GM18870 (cell line): Measurements from ENCODE around the gene PEDS1.
A peak's percentile ranks its signal among the peaks of the same experiment; 100 is the strongest.
"Not testable (repeated sequence)": the region's sequence is repeated elsewhere in the genome, so short reads cannot be mapped to it uniquely, and the experiment has no call there.

ENCODE experiments used
- ATAC-seq: cut with Tn5 transposase; IDR thresholded peaks from one replicate; pipeline ENCODE4 v1.9.1; 2021; ENCODE audit warnings: moderate library complexity; ENCODE audit not compliant: unreplicated experiment

PEDS1 gene

GRCh38 chr20:50163570-50164317 is 10.2 kb upstream of the PEDS1 start:
- ATAC-seq = no peak

GRCh38 chr20:50161494-50161893 is 8.0 kb upstream of the PEDS1 start:
- ATAC-seq = not testable (repeated sequence)

DNA sequence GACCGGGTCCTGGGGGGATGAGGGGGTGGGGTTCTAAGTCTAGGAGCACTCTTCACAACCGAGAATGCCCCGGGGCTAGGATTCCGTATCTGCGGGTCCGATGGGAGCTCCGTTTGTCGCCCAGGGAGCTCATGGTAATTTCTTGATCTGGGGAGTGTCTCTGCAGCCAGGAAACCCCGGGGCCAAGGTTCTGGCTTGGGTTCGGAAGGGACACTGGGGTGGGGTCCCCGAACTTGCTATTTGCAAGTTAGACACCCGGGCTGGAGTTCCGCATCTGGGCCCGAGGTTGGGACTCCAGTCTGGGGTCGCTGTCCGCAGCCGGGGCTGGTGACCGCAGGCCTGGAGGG is 397 bp downstream of the PEDS1 start:
- no peak for ATAC-seq

GRCh38 chr20:50152394-50153152 is 950 bp downstream of the PEDS1 start:
- ATAC-seq = no peak

DNA sequence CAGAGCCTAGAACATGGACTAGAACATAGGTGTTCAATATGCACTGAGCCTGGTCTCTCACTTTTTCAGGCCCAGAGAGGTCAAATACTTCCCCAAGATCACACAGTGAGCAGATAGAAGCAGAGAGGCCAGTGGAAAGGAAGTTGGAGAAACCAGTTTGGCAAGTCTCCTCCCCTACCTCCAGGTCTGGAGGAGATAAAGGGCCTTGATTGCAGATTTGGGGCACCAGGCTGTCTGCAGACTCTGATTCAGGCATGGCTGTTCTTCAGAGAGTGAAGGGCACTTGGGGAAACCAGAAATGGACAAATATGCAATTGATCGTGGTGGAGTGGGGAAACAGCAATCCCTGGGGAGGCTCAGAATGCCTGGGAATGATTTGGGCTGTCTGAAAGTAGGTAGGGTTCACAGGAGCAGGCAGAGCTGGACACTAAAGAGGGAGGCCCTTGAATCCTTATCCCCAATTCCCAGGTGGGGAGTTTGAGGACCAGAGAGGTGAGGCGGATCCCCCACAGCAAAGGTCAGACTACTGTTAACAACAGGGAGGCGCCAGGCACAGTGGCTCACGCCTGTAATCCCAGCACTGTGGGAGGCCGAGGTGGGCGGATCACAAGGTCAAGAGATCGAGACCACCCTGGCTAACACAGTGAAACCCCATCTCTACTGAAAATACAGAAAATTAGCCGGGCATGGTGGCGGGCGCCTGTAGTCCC is 2.3 kb downstream of the PEDS1 start:
- ATAC-seq = no peak

GRCh38 chr20:50149481-50150254 is 3.9 kb downstream of the PEDS1 start:
- ATAC-seq = no peak

GRCh38 chr20:50146732-50147662 is 6.5 kb downstream of the PEDS1 start:
- ATAC-seq = peak; percentile 69

- ATAC-seq = no peak
These were observed 7.3 kb downstream of the PEDS1 start for GRCh38 chr20:50146214-50146613.

GRCh38 chr20:50145566-50145965 is 8.0 kb downstream of the PEDS1 start:
- ATAC-seq = no peak

- ATAC-seq = no peak
These were observed 9.2 kb downstream of the PEDS1 start for GRCh38 chr20:50144362-50144761.

DNA sequence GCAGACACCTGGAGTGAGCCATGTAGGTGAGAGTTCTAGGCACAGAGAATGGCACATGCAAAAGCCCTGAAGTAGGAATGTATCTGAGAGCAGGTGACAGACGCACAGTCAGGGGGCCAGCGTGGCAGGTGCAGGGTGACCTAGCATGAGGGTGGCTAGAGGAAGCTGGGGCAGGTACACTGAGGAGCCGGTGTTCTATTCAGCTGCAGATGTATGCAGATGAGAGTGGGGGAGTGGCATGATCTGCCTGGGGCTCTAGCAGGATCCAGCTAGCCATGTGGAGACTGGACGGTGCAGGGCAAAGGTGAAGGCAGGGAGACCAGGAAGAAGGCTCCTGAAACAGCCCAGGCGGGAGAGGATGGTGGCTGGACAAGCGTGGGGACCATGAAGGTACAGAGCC is 10.7 kb downstream of the PEDS1 start:
- no peak for ATAC-seq

DNA sequence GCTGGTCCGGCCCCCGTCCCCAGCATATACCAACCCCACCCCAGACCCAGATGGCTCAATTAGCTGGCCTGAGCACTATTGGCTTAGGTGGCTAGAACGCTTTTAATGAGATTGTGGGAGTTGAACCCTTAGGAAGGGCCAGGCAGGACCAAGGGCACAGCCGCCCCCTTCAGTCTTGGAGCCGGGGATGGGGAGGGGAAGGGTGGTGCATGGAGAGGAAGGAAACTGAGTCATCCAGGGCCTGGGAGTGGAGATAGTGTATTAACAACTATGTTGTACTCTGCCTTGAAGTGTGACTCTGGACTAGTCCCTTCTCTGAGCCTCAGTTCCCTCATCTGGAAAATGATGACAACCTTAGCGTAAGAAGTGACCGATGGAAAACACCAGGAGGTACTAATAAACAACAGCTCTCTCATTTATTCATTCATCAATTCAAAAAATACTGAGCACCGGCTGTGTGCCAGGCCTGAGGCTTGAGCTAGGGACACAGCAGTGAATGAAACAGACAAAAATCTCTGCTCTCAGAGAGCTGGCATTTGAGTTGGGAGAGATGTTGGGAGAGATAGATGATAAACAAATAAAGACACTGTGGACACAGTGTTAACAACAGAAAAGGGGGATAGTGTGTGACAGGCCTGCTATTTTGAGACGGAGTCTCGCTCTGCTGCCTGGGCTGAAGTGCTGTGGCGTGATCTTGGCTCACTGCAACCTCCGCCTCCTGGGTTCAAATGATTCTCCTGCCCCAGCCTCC is 11.5 kb downstream of the PEDS1 start:
- ATAC-seq = no peak

DNA sequence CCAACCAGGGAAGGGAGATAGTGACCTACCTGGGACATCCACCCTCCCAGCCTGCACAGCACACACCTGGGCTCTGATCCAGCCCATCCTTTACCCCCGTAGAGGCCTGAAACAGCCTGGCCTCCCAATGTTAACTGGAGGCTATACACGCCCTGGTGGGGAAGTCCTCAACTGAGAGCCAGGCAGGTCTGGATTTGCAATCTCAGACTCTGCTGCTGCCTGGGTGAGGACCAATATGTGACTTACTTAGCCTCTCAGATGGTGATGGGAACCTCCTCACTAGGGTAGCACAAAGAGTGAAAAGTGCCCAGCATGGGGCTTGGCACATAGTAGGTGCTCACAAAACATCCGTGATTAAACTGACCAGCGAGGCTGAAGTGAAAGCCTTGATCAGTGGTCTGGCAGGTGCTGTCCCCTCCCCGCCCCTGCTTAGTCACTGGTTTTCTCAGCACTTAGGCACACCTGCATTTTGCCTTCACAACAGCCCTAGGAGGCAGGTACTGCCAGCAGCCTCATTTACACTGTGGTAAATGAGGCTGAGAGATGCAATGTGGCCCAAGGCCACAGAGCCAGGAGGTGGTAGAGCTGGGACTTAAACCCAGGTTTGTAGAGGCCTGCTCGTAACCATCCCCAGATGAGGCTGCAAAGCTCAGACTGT is 12.4 kb downstream of the PEDS1 start:
- no peak for ATAC-seq

DNA sequence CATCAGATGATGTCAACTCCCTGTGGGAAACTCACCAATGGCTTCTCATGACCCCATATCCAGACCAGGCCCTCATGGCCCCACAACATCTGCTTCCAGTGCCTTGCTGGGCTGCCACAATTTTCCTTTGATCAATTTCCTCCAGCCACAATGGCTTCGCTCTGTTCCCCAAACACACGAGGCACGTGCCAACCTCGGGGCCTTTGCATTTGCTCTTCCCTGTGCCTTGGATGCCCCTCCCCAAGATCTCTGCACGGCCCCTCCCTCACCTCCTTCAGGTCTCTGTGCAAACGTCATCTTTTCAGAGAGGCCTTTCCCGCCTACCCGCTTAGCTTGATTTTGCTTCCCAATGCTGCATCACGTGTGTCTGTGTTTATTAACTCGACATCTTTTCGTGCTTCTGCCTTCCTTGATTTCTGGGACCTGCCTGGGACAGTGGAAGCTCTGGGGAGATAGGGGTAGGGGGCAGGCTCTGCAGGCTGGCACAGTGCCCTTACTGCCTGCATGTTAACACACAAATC is 13.1 kb downstream of the PEDS1 start:
- no peak for ATAC-seq

GRCh38 chr20:50138479-50139393 is 14.8 kb downstream of the PEDS1 start:
- no peak for ATAC-seq

GRCh38 chr20:50138120-50138478 is 15.4 kb downstream of the PEDS1 start:
- no peak for ATAC-seq

GRCh38 chr20:50137702-50138101 is 15.8 kb downstream of the PEDS1 start:
- not testable (repeated sequence) for ATAC-seq
